Neural progenitor cell (in vitro differentiated cells): ENCODE data around the gene PDLIM5. TPM values are rescaled to one million over a fixed set of nuclear protein-coding genes. Genes with fewer than 3 reads are reported as not detected.

Source experiments
- DNase-seq: peaks from one replicate; pipeline ENCODE4 v3.0.0-alpha.2; 2016; ENCODE audit warnings: low spot score
- H2AFZ ChIP-seq: fragments of 200-600 bp; sonication (generic); replicated peaks from 2 replicates; pipeline ENCODE4 v1.6.1; 2016; ENCODE audit warnings: antibody characterized with exemption
- H3F3A ChIP-seq: fragments of 200-600 bp; sonication (generic); 2 replicates; pipeline ENCODE4 v1.6.1; 2016; ENCODE audit warnings: antibody characterized with exemption, low read depth
- H3K27ac ChIP-seq: fragments of 200-600 bp; sonication (generic); 2 replicates; pipeline ENCODE4 v1.5.1; 2016; ENCODE audit warnings: mild to moderate bottlenecking
- H3K27me3 ChIP-seq: fragments of 200-600 bp; sonication (generic); 2 replicates; pipeline ENCODE4 v1.6.1; 2016; ENCODE audit warnings: mild to moderate bottlenecking, moderate library complexity
- H3K36me3 ChIP-seq: fragments of 200-600 bp; sonication (generic); 2 replicates; pipeline ENCODE4 v1.5.1; 2016
- H3K4me1 ChIP-seq: fragments of 200-600 bp; sonication (generic); 2 replicates; pipeline ENCODE4 v1.6.1; 2016; ENCODE audit warnings: mixed run types
- H3K4me2 ChIP-seq: fragments of 200-600 bp; sonication (generic); 2 replicates; pipeline ENCODE4 v1.6.1; 2016
- H3K4me3 ChIP-seq: fragments of 200-600 bp; sonication (generic); 2 replicates; pipeline ENCODE4 v1.5.1; 2016
- H3K79me2 ChIP-seq: fragments of 200-600 bp; sonication (generic); 2 replicates; pipeline ENCODE4 v1.6.1; 2016; ENCODE audit warnings: low read depth
- H3K9ac ChIP-seq: fragments of 200-600 bp; sonication (generic); 2 replicates; pipeline ENCODE4 v1.6.1; 2016
- H3K9me3 ChIP-seq: fragments of 200-600 bp; sonication (generic); 2 replicates; pipeline ENCODE4 v1.5.1; 2016; ENCODE audit warnings: low read depth
- H4K20me1 ChIP-seq: fragments of 200-600 bp; sonication (generic); 2 replicates; pipeline ENCODE4 v1.6.1; 2016; ENCODE audit warnings: low read depth
- H3K27ac Mint-ChIP-seq: 3 replicates; pipeline ENCODE4 v1.8.0; 2021; ENCODE audit warnings: mixed read lengths
- H3K27me3 Mint-ChIP-seq: 2 replicates; pipeline ENCODE4 v1.8.0; 2022; ENCODE audit warnings: low read depth, mild to moderate bottlenecking, inconsistent platforms, moderate library complexity, mixed read lengths; ENCODE audit not compliant: insufficient read depth
- H3K36me3 Mint-ChIP-seq: 3 replicates; pipeline ENCODE4 v1.8.0; 2021; ENCODE audit warnings: mixed read lengths
- H3K4me1 Mint-ChIP-seq: 3 replicates; pipeline ENCODE4 v1.8.0; 2021; ENCODE audit warnings: mixed read lengths
- H3K4me3 Mint-ChIP-seq: 3 replicates; pipeline ENCODE4 v1.8.0; 2021; ENCODE audit warnings: mild to moderate bottlenecking, moderate library complexity, mixed read lengths
- H3K9me3 Mint-ChIP-seq: 3 replicates; pipeline ENCODE4 v1.8.0; 2020; ENCODE audit warnings: mixed read lengths
- EZH2 ChIP-seq: fragments of 200-600 bp; sonication (generic); IDR thresholded peaks from 2 replicates; pipeline ENCODE4 v1.6.1; 2017; ENCODE audit warnings: antibody characterized with exemption, mild to moderate bottlenecking, moderate library complexity
- EZH2phosphoT487 ChIP-seq: fragments of 200-600 bp; sonication (generic); IDR thresholded peaks from 2 replicates; pipeline ENCODE4 v1.6.1; 2017; ENCODE audit warnings: antibody characterized with exemption
- total RNA-seq: library from RNA; depleted of rRNA; stranded (reverse); fragments of >200 nt; gene quantifications from 2 replicates; pipeline ENCODE4 v1.2.3, GENCODE V29; 2015; ENCODE audit warnings: low replicate concordance
- TF ChIP-seq, protein P1 (sequence below): fragments of 200-600 bp; sonication (generic); IDR thresholded peaks from 2 replicates; pipeline ENCODE4 v1.5.1; 2017; ENCODE audit warnings: antibody characterized with exemption, mild to moderate bottlenecking

Gene PDLIM5
- total RNA-seq, 1 donor from 2014 or later, result 68.4 TPM

DNA sequence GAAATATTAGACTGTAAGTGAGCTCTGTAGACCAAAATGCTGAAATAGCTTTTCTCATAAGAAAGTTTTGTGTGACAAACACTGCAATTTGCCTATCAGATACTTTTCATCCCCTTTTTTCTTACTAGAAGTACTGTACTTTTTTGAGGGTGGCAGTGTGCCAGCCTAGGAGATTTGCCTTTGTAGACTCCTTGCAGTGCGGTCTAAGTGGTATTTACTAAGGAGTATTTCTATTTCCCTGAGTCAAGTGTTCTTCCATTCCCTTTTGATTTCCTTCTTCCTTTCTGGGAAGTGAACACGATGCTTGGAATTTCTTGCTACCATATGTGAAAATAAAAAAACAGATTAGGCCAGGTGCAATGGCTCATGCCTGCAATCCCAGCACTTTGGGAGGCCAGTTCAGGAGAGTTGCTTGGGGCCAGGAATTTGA, 34.6 kb downstream of the PDLIM5 start:
- Mint-ChIP-seq H3K36me3 (peaks cover 5% of the 10 kb centered on the region), H3K27ac (no peak overlapping the region), H3K4me3 (no peak overlapping the region), H3K4me1 (peaks cover 1% of the 10 kb centered on the region), H3K9me3 (no peaks in the 10 kb centered on the region), H3K27me3 (no peaks in the 10 kb centered on the region)
- Histone ChIP-seq H3K4me2 (no peak overlapping the region), H3K36me3 (no peaks in the 10 kb centered on the region), H3K27ac (no peak overlapping the region), H2AFZ (no peak overlapping the region), H3K27me3 (no peaks in the 10 kb centered on the region), H3K9ac (no peak overlapping the region), H4K20me1 (no peaks in the 10 kb centered on the region), H3K4me1 (no peaks in the 10 kb centered on the region), H3K79me2 (peaks cover 27% of the 10 kb centered on the region), H3K9me3 (no peaks in the 10 kb centered on the region), H3K4me3 (no peak overlapping the region), H3F3A (peaks cover 6% of the 10 kb centered on the region)
- TF ChIP-seq, protein P1, sequence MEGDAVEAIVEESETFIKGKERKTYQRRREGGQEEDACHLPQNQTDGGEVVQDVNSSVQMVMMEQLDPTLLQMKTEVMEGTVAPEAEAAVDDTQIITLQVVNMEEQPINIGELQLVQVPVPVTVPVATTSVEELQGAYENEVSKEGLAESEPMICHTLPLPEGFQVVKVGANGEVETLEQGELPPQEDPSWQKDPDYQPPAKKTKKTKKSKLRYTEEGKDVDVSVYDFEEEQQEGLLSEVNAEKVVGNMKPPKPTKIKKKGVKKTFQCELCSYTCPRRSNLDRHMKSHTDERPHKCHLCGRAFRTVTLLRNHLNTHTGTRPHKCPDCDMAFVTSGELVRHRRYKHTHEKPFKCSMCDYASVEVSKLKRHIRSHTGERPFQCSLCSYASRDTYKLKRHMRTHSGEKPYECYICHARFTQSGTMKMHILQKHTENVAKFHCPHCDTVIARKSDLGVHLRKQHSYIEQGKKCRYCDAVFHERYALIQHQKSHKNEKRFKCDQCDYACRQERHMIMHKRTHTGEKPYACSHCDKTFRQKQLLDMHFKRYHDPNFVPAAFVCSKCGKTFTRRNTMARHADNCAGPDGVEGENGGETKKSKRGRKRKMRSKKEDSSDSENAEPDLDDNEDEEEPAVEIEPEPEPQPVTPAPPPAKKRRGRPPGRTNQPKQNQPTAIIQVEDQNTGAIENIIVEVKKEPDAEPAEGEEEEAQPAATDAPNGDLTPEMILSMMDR, result no peak
- TF ChIP-seq EZH2phosphoT487 (no peak), EZH2 (no peak)
- no peak for DNase-seq

DNA sequence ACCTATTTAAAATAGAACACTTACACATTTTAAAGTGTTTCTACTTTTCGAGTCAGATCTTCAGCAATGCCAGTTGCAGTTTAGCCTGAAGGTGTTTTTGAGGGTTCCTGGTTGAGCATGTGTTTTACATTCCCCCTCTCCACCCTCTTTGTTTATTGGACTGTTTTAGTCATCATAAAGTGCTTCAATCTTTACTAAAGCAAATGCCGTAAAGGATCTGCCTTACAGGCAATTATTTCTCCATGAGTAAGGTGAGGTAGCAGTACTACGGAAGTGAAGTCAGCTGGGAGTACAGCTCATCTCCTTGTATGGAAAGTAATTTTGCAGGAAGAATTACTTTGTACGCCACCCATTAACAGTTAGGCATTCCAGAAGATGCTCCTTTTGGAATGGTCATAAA, 36.9 kb downstream of the PDLIM5 start:
- Mint-ChIP-seq H3K36me3 (peaks cover 5% of the 10 kb centered on the region), H3K4me1 (peaks cover 2% of the 10 kb centered on the region), H3K27ac (no peak overlapping the region), H3K4me3 (no peak overlapping the region), H3K9me3 (no peaks in the 10 kb centered on the region), H3K27me3 (no peaks in the 10 kb centered on the region)
- no peak for DNase-seq
- H3K4me1 ChIP-seq, result no peaks in the 10 kb centered on the region
- no peak overlapping the region for H3K4me2 ChIP-seq
- H3K79me2 ChIP-seq, result peaks cover 15% of the 10 kb centered on the region
- no peak overlapping the region for H3K9ac ChIP-seq
- no peaks in the 10 kb centered on the region for H3K9me3 ChIP-seq
- H3K27me3 ChIP-seq, result no peaks in the 10 kb centered on the region
- TF ChIP-seq EZH2 (no peak), EZH2phosphoT487 (no peak)
- TF ChIP-seq, protein P1, result no peak
- peaks cover 6% of the 10 kb centered on the region for H3F3A ChIP-seq
- no peaks in the 10 kb centered on the region for H4K20me1 ChIP-seq
- H3K4me3 ChIP-seq, result no peak overlapping the region
- H2AFZ ChIP-seq, result no peak overlapping the region
- H3K27ac ChIP-seq, result no peak overlapping the region
- H3K36me3 ChIP-seq, result no peaks in the 10 kb centered on the region

GRCh38 chr4:94489098-94489497, 37.4 kb downstream of the PDLIM5 start:
- no peak overlapping the region for H3K27ac Mint-ChIP-seq
- no peak overlapping the region for H3K9ac ChIP-seq
- H3K36me3 Mint-ChIP-seq, result peaks cover 4% of the 10 kb centered on the region
- H3K36me3 ChIP-seq, result no peaks in the 10 kb centered on the region
- H3K79me2 ChIP-seq, result peaks cover 11% of the 10 kb centered on the region
- DNase-seq, result no peak
- H3K27me3 ChIP-seq, result no peaks in the 10 kb centered on the region
- H3K27ac ChIP-seq, result no peak overlapping the region
- TF ChIP-seq EZH2phosphoT487, result no peak
- TF ChIP-seq EZH2, result no peak
- TF ChIP-seq, protein P1, result no peak
- no peak overlapping the region for H2AFZ ChIP-seq
- H3K4me1 Mint-ChIP-seq, result peaks cover 2% of the 10 kb centered on the region
- no peaks in the 10 kb centered on the region for H3K9me3 ChIP-seq
- H3K9me3 Mint-ChIP-seq, result no peaks in the 10 kb centered on the region
- no peak overlapping the region for H3K4me2 ChIP-seq
- H3K4me3 ChIP-seq, result no peak overlapping the region
- peaks cover 6% of the 10 kb centered on the region for H3F3A ChIP-seq
- no peaks in the 10 kb centered on the region for H3K27me3 Mint-ChIP-seq
- no peaks in the 10 kb centered on the region for H4K20me1 ChIP-seq
- no peaks in the 10 kb centered on the region for H3K4me1 ChIP-seq
- no peak overlapping the region for H3K4me3 Mint-ChIP-seq
